ENCODE data around the gene SYP. TPM values are rescaled to one million over a fixed set of nuclear protein-coding genes. Genes with fewer than 3 reads are reported as not detected.

The SYP gene
- total and polyA plus RNA-seq, 9 of the 15 experiments (the other 6 are each of a cell fraction or from before 2014, with no cell fraction given) = 0.48 to 5.1 (median 2.6) TPM

- TF ChIP-seq, protein P1, sequence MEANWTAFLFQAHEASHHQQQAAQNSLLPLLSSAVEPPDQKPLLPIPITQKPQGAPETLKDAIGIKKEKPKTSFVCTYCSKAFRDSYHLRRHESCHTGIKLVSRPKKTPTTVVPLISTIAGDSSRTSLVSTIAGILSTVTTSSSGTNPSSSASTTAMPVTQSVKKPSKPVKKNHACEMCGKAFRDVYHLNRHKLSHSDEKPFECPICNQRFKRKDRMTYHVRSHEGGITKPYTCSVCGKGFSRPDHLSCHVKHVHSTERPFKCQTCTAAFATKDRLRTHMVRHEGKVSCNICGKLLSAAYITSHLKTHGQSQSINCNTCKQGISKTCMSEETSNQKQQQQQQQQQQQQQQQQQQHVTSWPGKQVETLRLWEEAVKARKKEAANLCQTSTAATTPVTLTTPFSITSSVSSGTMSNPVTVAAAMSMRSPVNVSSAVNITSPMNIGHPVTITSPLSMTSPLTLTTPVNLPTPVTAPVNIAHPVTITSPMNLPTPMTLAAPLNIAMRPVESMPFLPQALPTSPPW (CRISPR knock-in tag; IDR thresholded peaks at IDR 0.05) = peak; percentile 64; the same call in 1 of the 2 replicates
- TF ChIP-seq HDAC1 (IDR thresholded peaks at IDR 0.05) (peak in 1 of 2 experiments; percentile 45; a peak in 1 of 4 replicates), ARID1B (IDR thresholded peaks at IDR 0.05) (peak; percentile 67), RBM34 (IDR thresholded peaks at IDR 0.05; ENCODE audit: borderline replicate concordance, insufficient read depth, low read length) (no peak), USF1 (CRISPR knock-in tag; IDR thresholded peaks at IDR 0.05) (no peak), THRA (IDR thresholded peaks at IDR 0.05) (no peak), MAFG (tag; conservative IDR thresholded peaks at IDR 0.05) (peak; percentile 53), FOXJ2 (tag; IDR thresholded peaks at IDR 0.05) (no peak), DEAF1 (CRISPR knock-in tag; IDR thresholded peaks at IDR 0.05) (no peak), TOE1 (IDR thresholded peaks at IDR 0.05; ENCODE audit: borderline replicate concordance) (no peak), TOE1 (CRISPR knock-in tag; IDR thresholded peaks at IDR 0.05; ENCODE audit: borderline replicate concordance, low read depth) (no peak), ZNF431 (CRISPR knock-in tag; IDR thresholded peaks at IDR 0.05) (no peak), RB1 (IDR thresholded peaks at IDR 0.05; ENCODE audit: low read depth) (no peak), ZFX (CRISPR knock-in tag; IDR thresholded peaks at IDR 0.05) (peak; percentile 59; the same call in 1 of the 2 replicates), ZBTB7A (IDR thresholded peaks at IDR 0.05; ENCODE audit: borderline replicate concordance, control insufficient read depth, low read depth, low read length) (0 out of 2 replicates have a peak, but pooled peaks have one; percentile 58), ZNF408 (CRISPR knock-in tag; IDR thresholded peaks at IDR 0.05; ENCODE audit: low read depth) (no peak)
- TF ChIP-seq, protein P2, sequence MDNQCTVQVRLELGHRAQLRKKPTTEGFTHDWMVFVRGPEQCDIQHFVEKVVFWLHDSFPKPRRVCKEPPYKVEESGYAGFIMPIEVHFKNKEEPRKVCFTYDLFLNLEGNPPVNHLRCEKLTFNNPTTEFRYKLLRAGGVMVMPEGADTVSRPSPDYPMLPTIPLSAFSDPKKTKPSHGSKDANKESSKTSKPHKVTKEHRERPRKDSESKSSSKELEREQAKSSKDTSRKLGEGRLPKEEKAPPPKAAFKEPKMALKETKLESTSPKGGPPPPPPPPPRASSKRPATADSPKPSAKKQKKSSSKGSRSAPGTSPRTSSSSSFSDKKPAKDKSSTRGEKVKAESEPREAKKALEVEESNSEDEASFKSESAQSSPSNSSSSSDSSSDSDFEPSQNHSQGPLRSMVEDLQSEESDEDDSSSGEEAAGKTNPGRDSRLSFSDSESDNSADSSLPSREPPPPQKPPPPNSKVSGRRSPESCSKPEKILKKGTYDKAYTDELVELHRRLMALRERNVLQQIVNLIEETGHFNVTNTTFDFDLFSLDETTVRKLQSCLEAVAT (IDR thresholded peaks at IDR 0.05) = 0 out of 4 replicates have a peak, but pooled peaks have one; percentile 31 to 64
- TF ChIP-seq, protein P3, sequence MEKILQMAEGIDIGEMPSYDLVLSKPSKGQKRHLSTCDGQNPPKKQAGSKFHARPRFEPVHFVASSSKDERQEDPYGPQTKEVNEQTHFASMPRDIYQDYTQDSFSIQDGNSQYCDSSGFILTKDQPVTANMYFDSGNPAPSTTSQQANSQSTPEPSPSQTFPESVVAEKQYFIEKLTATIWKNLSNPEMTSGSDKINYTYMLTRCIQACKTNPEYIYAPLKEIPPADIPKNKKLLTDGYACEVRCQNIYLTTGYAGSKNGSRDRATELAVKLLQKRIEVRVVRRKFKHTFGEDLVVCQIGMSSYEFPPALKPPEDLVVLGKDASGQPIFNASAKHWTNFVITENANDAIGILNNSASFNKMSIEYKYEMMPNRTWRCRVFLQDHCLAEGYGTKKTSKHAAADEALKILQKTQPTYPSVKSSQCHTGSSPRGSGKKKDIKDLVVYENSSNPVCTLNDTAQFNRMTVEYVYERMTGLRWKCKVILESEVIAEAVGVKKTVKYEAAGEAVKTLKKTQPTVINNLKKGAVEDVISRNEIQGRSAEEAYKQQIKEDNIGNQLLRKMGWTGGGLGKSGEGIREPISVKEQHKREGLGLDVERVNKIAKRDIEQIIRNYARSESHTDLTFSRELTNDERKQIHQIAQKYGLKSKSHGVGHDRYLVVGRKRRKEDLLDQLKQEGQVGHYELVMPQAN (IDR thresholded peaks at IDR 0.05; ENCODE audit: borderline replicate concordance) = no peak
Observed at GRCh38 chrX:49166914-49167739, 32.9 kb downstream of the SYP start (continued).
